Neural cell (in vitro differentiated cells): ENCODE data around the gene SEC14L1. TPM values are rescaled to one million over a fixed set of nuclear protein-coding genes. Genes with fewer than 3 reads are reported as not detected.

ENCODE experiments used
- H2AFZ ChIP-seq: fragments of 200-600, 300-800 bp; sonication (generic), shearing (Covaris generic); 2 replicates; pipeline ENCODE4 v1.6.0; 2014; ENCODE audit warnings: low read depth, mild to moderate bottlenecking, antibody characterized with exemption, low read length, moderate library complexity
- H3F3A ChIP-seq: fragments of 200-600 bp; shearing (Covaris generic); 2 replicates; pipeline ENCODE4 v1.6.1; 2016; ENCODE audit warnings: mild to moderate bottlenecking, moderate library complexity, mixed read lengths, antibody characterized with exemption, low read length; ENCODE audit not compliant: insufficient read depth, poor library complexity, severe bottlenecking
- H3K27ac ChIP-seq: fragments of 200-600, 300-800 bp; sonication (generic), shearing (Covaris generic); 2 replicates; pipeline ENCODE4 v1.5.1; 2014; ENCODE audit warnings: mild to moderate bottlenecking, low read length, moderate library complexity
- H3K27me3 ChIP-seq: fragments of 300-800, 200-600 bp; sonication (generic), shearing (Covaris generic); 2 replicates; pipeline ENCODE4 v1.6.0; 2014; ENCODE audit warnings: mild to moderate bottlenecking, low read depth, low read length, moderate library complexity; ENCODE audit not compliant: insufficient read depth
- H3K36me3 ChIP-seq: fragments of 300-800, 200-600 bp; sonication (generic), shearing (Covaris generic); 2 replicates; pipeline ENCODE4 v1.5.1; 2014; ENCODE audit warnings: mild to moderate bottlenecking, antibody characterized with exemption, low read length, moderate library complexity; ENCODE audit not compliant: insufficient read depth
- H3K4me2 ChIP-seq: fragments of 300-800, 200-600 bp; sonication (generic), shearing (Covaris generic); 2 replicates; pipeline ENCODE4 v1.6.0; 2014; ENCODE audit warnings: mild to moderate bottlenecking, low read length
- H3K4me3 ChIP-seq: fragments of 300-800, 200-600 bp; sonication (generic), shearing (Covaris generic); 2 replicates; pipeline ENCODE4 v1.5.1; 2014; ENCODE audit warnings: mild to moderate bottlenecking, low read length, moderate library complexity
- H3K79me2 ChIP-seq: fragments of 200-600 bp; shearing (Covaris generic); replicated peaks from 2 replicates; pipeline ENCODE4 v1.6.0; 2014; ENCODE audit warnings: mild to moderate bottlenecking, low read length, moderate library complexity; ENCODE audit not compliant: insufficient read depth
- H3K9ac ChIP-seq: fragments of 300-800, 200-600 bp; sonication (generic), shearing (Covaris generic); 2 replicates; pipeline ENCODE4 v1.6.1; 2016; ENCODE audit warnings: mild to moderate bottlenecking, low read length, mixed read lengths
- H3K9me2 ChIP-seq: fragments of 200-600 bp; shearing (Covaris generic); 2 replicates; pipeline ENCODE4 v1.6.1; 2016; ENCODE audit warnings: mild to moderate bottlenecking, low read length, mixed read lengths; ENCODE audit not compliant: insufficient read depth
- H3K9me3 ChIP-seq: fragments of 200-600, 300-800 bp; sonication (generic), shearing (Covaris generic); 2 replicates; pipeline ENCODE4 v1.6.1; 2016; ENCODE audit warnings: mild to moderate bottlenecking, mixed run types, low read length, moderate library complexity, mixed read lengths
- H4K20me1 ChIP-seq: fragments of 200-600 bp; shearing (Covaris generic); 2 replicates; pipeline ENCODE4 v1.6.1; 2016; ENCODE audit warnings: mild to moderate bottlenecking, mixed run types; ENCODE audit not compliant: insufficient read depth
- CTCF ChIP-seq: fragments of 450-650 bp; IDR thresholded peaks from 2 replicates; pipeline ENCODE4 v1.5.1; 2014; ENCODE audit warnings: antibody characterized with exemption, mild to moderate bottlenecking, moderate library complexity; ENCODE audit not compliant: poor library complexity, severe bottlenecking
- EP300 ChIP-seq: fragments of 450-650 bp; conservative IDR thresholded peaks from 2 replicates; pipeline ENCODE4 v1.6.1; 2014; ENCODE audit warnings: antibody characterized with exemption, mild to moderate bottlenecking, moderate library complexity; ENCODE audit not compliant: poor library complexity, severe bottlenecking
- EZH2 ChIP-seq: fragments of 200-600, 300-800 bp; shearing (Covaris generic), sonication (generic); IDR thresholded peaks from 2 replicates; pipeline ENCODE4 v1.6.1; 2014; ENCODE audit warnings: antibody characterized with exemption, low read length, borderline replicate concordance, mild to moderate bottlenecking; ENCODE audit not compliant: insufficient read depth, poor library complexity, severe bottlenecking
- MXI1 ChIP-seq: fragments of 450-650 bp; conservative IDR thresholded peaks from 2 replicates; pipeline ENCODE4 v1.6.1; 2014; ENCODE audit warnings: antibody characterized with exemption, mild to moderate bottlenecking; ENCODE audit not compliant: poor library complexity, severe bottlenecking
- POLR2AphosphoS5 ChIP-seq: IDR thresholded peaks from 2 replicates; pipeline ENCODE4 v1.6.1; 2012
- RAD21 ChIP-seq: fragments of 450-650 bp; conservative IDR thresholded peaks from 2 replicates; pipeline ENCODE4 v1.6.1; 2014; ENCODE audit warnings: antibody characterized with exemption, mild to moderate bottlenecking, moderate library complexity
- SMC3 ChIP-seq: fragments of 450-650 bp; conservative IDR thresholded peaks from 2 replicates; pipeline ENCODE4 v1.6.1; 2014; ENCODE audit warnings: antibody characterized with exemption, mild to moderate bottlenecking, moderate library complexity; ENCODE audit not compliant: poor library complexity
- TAF1 ChIP-seq: IDR thresholded peaks from 2 replicates; pipeline ENCODE4 v1.6.1; 2012; ENCODE audit warnings: low read depth
- polyA plus RNA-seq: library from polyadenylated mRNA; depleted of rRNA; stranded (reverse); fragments of >200 nt; gene quantifications from 2 replicates; pipeline ENCODE4 v1.2.3, GENCODE V29; 2014
- TF ChIP-seq, protein P1 (sequence below): IDR thresholded peaks from 2 replicates; pipeline ENCODE4 v1.6.1; 2012; ENCODE audit warnings: borderline replicate concordance

The SEC14L1 gene
- polyA plus RNA-seq, 1 donor from 2014 or later: 40.4 TPM

DNA sequence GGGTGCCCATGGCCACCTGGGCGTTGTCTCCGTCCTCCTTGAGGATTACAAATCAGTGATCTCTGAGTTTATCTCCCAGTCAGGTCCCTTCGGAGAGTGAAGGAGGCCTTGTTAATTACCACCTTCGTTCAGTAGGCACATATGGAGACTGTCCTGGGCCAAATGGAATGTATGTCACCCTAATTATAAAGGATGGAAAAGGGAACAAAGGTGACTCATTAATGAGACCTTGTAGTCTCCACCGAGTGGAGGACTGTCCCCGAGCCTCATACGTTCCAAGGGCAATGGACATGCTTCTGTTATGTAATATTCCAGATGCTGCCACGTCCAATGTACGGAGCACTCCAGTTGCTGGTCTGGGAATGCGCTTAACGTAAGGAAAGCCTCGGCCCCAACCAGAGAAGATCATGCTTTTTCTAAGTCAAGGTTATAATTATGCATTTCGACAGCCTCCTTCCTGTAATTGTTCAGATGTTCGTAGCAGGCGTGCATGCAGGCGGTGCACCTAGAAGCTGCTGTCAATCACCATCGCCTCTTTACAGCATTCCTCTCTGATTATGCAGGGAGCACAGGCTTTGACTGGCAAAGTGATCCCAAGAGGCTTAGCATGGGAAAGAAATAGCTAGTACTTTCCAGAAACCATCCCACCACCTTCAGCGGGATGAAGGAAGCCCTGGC lies 22.4 kb upstream of the SEC14L1 start:
- H3K27ac ChIP-seq: peak overlapping the region; percentile 95
- H4K20me1 ChIP-seq: no peaks in the 10 kb centered on the region
- TF ChIP-seq, protein P1, sequence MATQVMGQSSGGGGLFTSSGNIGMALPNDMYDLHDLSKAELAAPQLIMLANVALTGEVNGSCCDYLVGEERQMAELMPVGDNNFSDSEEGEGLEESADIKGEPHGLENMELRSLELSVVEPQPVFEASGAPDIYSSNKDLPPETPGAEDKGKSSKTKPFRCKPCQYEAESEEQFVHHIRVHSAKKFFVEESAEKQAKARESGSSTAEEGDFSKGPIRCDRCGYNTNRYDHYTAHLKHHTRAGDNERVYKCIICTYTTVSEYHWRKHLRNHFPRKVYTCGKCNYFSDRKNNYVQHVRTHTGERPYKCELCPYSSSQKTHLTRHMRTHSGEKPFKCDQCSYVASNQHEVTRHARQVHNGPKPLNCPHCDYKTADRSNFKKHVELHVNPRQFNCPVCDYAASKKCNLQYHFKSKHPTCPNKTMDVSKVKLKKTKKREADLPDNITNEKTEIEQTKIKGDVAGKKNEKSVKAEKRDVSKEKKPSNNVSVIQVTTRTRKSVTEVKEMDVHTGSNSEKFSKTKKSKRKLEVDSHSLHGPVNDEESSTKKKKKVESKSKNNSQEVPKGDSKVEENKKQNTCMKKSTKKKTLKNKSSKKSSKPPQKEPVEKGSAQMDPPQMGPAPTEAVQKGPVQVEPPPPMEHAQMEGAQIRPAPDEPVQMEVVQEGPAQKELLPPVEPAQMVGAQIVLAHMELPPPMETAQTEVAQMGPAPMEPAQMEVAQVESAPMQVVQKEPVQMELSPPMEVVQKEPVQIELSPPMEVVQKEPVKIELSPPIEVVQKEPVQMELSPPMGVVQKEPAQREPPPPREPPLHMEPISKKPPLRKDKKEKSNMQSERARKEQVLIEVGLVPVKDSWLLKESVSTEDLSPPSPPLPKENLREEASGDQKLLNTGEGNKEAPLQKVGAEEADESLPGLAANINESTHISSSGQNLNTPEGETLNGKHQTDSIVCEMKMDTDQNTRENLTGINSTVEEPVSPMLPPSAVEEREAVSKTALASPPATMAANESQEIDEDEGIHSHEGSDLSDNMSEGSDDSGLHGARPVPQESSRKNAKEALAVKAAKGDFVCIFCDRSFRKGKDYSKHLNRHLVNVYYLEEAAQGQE: peak; percentile 100
- TF ChIP-seq EP300: peak; percentile 92
- peak; percentile 40 for TF ChIP-seq RAD21
- TF ChIP-seq EZH2: no peak
- TF ChIP-seq POLR2AphosphoS5: peak; percentile 77
- TF ChIP-seq SMC3: peak; percentile 43
- TF ChIP-seq MXI1: peak; percentile 49
- TF ChIP-seq CTCF: no peak
- peak overlapping the region; percentile 63 for H3K9ac ChIP-seq
- H3K79me2 ChIP-seq: no peaks in the 10 kb centered on the region
- H3F3A ChIP-seq: peaks cover 5% of the 10 kb centered on the region
- no peaks in the 10 kb centered on the region for H3K36me3 ChIP-seq
- no peaks in the 10 kb centered on the region for H3K27me3 ChIP-seq
- H3K4me3 ChIP-seq: peak overlapping the region; percentile 48
- no peaks in the 10 kb centered on the region for H3K9me2 ChIP-seq
- peak overlapping the region; percentile 76 for H3K4me2 ChIP-seq
- no peak overlapping the region for H2AFZ ChIP-seq
- no peaks in the 10 kb centered on the region for H3K9me3 ChIP-seq

- Histone ChIP-seq H3K4me2 (no peak overlapping the region), H3K27me3 (no peaks in the 10 kb centered on the region), H3K4me3 (no peak overlapping the region), H3F3A (peaks cover 5% of the 10 kb centered on the region), H2AFZ (no peak overlapping the region), H4K20me1 (no peaks in the 10 kb centered on the region), H3K9me2 (no peaks in the 10 kb centered on the region), H3K9me3 (no peaks in the 10 kb centered on the region), H3K79me2 (no peaks in the 10 kb centered on the region), H3K36me3 (no peaks in the 10 kb centered on the region), H3K9ac (peak overlapping the region; percentile 63), H3K27ac (peak overlapping the region; percentile 95)
- no peak for TF ChIP-seq SMC3
- TF ChIP-seq RAD21: no peak
- TF ChIP-seq MXI1: no peak
- TF ChIP-seq POLR2AphosphoS5: no peak
- TF ChIP-seq EZH2: no peak
- no peak for TF ChIP-seq TAF1
- TF ChIP-seq CTCF: no peak
- TF ChIP-seq EP300: no peak
- TF ChIP-seq, protein P1: no peak
Observed at GRCh38 chr17:77119668-77120301, 21.0 kb upstream of the SEC14L1 start.
